ENCODE data around the gene PDS5B.
"Not testable (repeated sequence)": the region's sequence is repeated elsewhere in the genome, so short reads cannot be mapped to it uniquely, and the experiment has no call there.

PDS5B gene

GRCh38 chr13:32821149-32821688, 235.0 kb downstream of the PDS5B start:
- no peak for DNase-seq

DNA sequence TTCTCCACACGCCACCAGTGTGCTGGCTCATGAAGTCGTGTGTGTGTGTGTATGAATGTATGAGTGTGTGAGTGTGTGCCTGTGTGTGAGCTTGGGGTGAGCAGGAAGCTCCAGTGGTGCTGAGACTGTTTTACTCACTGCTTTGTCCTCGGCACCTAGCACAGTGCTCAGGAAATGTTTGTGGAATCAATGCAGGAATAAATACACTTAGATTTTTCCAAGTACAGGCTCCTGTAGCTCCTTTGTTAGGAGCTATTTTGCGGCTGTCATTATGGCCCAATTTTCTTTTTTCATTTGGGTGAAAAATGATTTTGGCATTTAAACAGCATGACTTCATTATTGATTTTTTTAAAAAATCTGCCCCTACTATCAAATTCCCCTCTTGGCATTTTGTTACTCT, 236.5 kb downstream of the PDS5B start:
- DNase-seq = no peak

GRCh38 chr13:32823597-32823996, 237.3 kb downstream of the PDS5B start:
- no peak for DNase-seq

GRCh38 chr13:32824061-32824460, 237.8 kb downstream of the PDS5B start:
- no peak for DNase-seq

GRCh38 chr13:32824675-32825074, 238.4 kb downstream of the PDS5B start:
- DNase-seq = no peak

GRCh38 chr13:32825481-32825880, 239.2 kb downstream of the PDS5B start:
- no peak for DNase-seq

- DNase-seq = not testable (repeated sequence)
Measured at GRCh38 chr13:32826372-32826771, 240.1 kb downstream of the PDS5B start.

All from NCI-H82 (cell line).